K562 (cell line): Measurements from ENCODE around the gene ZBTB26. TPM values are rescaled to one million over a fixed set of nuclear protein-coding genes. Genes with fewer than 3 reads are reported as not detected.

Source experiments
- BCLAF1 ChIP-seq, 2 experiments: fragments of 450-650 bp in 1 of 2; IDR thresholded peaks; 2 replicates each; pipeline ENCODE4 v1.6.1; 2011 to 2017; ENCODE audit warnings: low read depth in 2 of 2, antibody characterized with exemption in 1 of 2, borderline replicate concordance in 1 of 2, low read length in 1 of 2, mild to moderate bottlenecking in 1 of 2, mixed read lengths in 1 of 2; ENCODE audit not compliant: control insufficient read depth in 1 of 2
- CC2D1A ChIP-seq: fragments of 450-650 bp; IDR thresholded peaks from 2 replicates; pipeline ENCODE4 v1.6.1; 2017; ENCODE audit warnings: mild to moderate bottlenecking
- DDX20 ChIP-seq: fragments of 450-650 bp; IDR thresholded peaks from 2 replicates; pipeline ENCODE4 v1.6.1; 2016; ENCODE audit warnings: missing genetic modification characterization, low read depth, mild to moderate bottlenecking, missing compliant biosample characterization, moderate library complexity
- EGR1 ChIP-seq: fragments of 450-650 bp; conservative IDR thresholded peaks from 2 replicates; pipeline ENCODE4 v1.6.1; 2017; ENCODE audit warnings: mild to moderate bottlenecking
- ETV1 ChIP-seq: fragments of 450-650 bp; conservative IDR thresholded peaks from 2 replicates; pipeline ENCODE4 v1.6.1; 2016; ENCODE audit warnings: missing genetic modification characterization, control low read depth, low read depth, missing compliant biosample characterization
- FOXK1 ChIP-seq: sonication (generic); formaldehyde crosslinking; IDR thresholded peaks from 2 replicates; pipeline ENCODE4 v1.8.0; 2022; ENCODE audit warnings: missing genetic modification reagents, mild to moderate bottlenecking, borderline replicate concordance
- GTF3C2 ChIP-seq: IDR thresholded peaks from 3 replicates; pipeline ENCODE4 v1.6.1; 2011; ENCODE audit warnings: borderline replicate concordance, mild to moderate bottlenecking, moderate library complexity; ENCODE audit not compliant: insufficient read length; ENCODE audit errors: extremely low read depth
- HCFC1 ChIP-seq: IDR thresholded peaks from 2 replicates; pipeline ENCODE4 v1.6.1; 2012; ENCODE audit warnings: low read depth, low read length, improper control_type of control experiment
- MAFF ChIP-seq: IDR thresholded peaks from 2 replicates; pipeline ENCODE4 v1.6.1; 2012; ENCODE audit warnings: low read length, improper control_type of control experiment
- NRF1 ChIP-seq, 2 experiments: fragments of 450-650 bp; IDR thresholded peaks in 1 of 2; conservative IDR thresholded peaks in 1 of 2; 2 replicates each; pipeline ENCODE4 v1.6.1; 2014; ENCODE audit warnings: mild to moderate bottlenecking in 2 of 2
- PHB2 ChIP-seq: fragments of 450-650 bp; IDR thresholded peaks from 2 replicates; pipeline ENCODE4 v1.6.1; 2017; ENCODE audit warnings: low read depth
- POLR2A ChIP-seq: fragments of 450-650 bp; conservative IDR thresholded peaks from 2 replicates; pipeline ENCODE4 v1.6.1; 2016
- POLR2AphosphoS2 ChIP-seq: IDR thresholded peaks from 2 replicates; pipeline ENCODE4 v1.6.1; 2012; ENCODE audit warnings: low read length, improper control_type of control experiment
- POLR2B ChIP-seq: fragments of 450-650 bp; IDR thresholded peaks from 2 replicates; pipeline ENCODE4 v1.6.1; 2018; ENCODE audit warnings: low read depth; ENCODE audit not compliant: partially characterized antibody
- RAD21 ChIP-seq, 2 experiments: fragments of 250-450 bp in 1 of 2; fragments of 450-650 bp in 1 of 2; sonication (Bioruptor Pico) in 1 of 2; formaldehyde crosslinking in 1 of 2; IDR thresholded peaks in 1 of 2; conservative IDR thresholded peaks in 1 of 2; 2 replicates each; pipeline versions ENCODE4 v1.4.0 to v1.8.0; 2020 to 2022; ENCODE audit warnings: mild to moderate bottlenecking in 2 of 2, moderate library complexity in 1 of 2
- SMARCA4 ChIP-seq: fragments of 450-650 bp; IDR thresholded peaks from 2 replicates; pipeline ENCODE4 v1.6.1; 2016
- STAT5A ChIP-seq: IDR thresholded peaks from 2 replicates; pipeline ENCODE4 v1.6.1; 2012; ENCODE audit warnings: low read length, inconsistent platforms, borderline replicate concordance
- TBP ChIP-seq: optimal IDR thresholded peaks from 2 replicates; pipeline ENCODE3; 2011; ENCODE audit warnings: low read depth, low read length, improper control_type of control experiment
- ZBTB8A ChIP-seq: fragments of 450-650 bp; IDR thresholded peaks from 2 replicates; pipeline ENCODE4 v1.6.1; 2018; ENCODE audit warnings: mild to moderate bottlenecking, moderate library complexity; ENCODE audit not compliant: partially characterized antibody
- ZFX ChIP-seq: sonication (generic); formaldehyde crosslinking; IDR thresholded peaks from 2 replicates; pipeline ENCODE4 v1.8.0; 2022; ENCODE audit warnings: mild to moderate bottlenecking, missing genetic modification reagents, moderate library complexity
- ZKSCAN3 ChIP-seq: fragments of 250-450 bp; sonication (Bioruptor Pico); IDR thresholded peaks from 2 replicates; pipeline ENCODE4 v1.4.0; 2020
- polyA plus RNA-seq, 8 experiments: library from polyadenylated mRNA; depleted of rRNA in 4 of 8; stranded (reverse) in 5 of 8; unstranded in 3 of 8; fragments of >200 nt; fragmentation: Nextera tagmentation in 2 of 8; fragmentation: Illumina TruSeq in 1 of 8; extraction: Ambion mirVana in 2 of 8; extraction: Trizol in 1 of 8; gene quantifications; 2 replicates each; pipeline versions ENCODE4 v1.2.1 to v1.2.3, GENCODE V29; 2011 to 2014; ENCODE audit warnings: inconsistent platforms in 1 of 8, missing spikeins in 1 of 8
- total RNA-seq, 7 experiments: library from RNA; depleted of rRNA in 6 of 7; stranded (reverse); fragments of >200 nt in 6 of 7; fragmentation: Illumina TruSeq in 2 of 7; extraction: Trizol in 2 of 7; gene quantifications; 2 replicates each; pipeline versions ENCODE4 v1.2.1 to v1.2.3, GENCODE V29; 2011 to 2021; ENCODE audit warnings: low replicate concordance in 1 of 7
- TF ChIP-seq, protein P1 (sequence below), 2 experiments: fragments of 450-650 bp in 1 of 2; sonication (generic) in 1 of 2; formaldehyde crosslinking; conservative IDR thresholded peaks; 2 replicates each; pipeline versions ENCODE4 v1.4.0 to v1.8.1; 2020 to 2022; ENCODE audit warnings: mild to moderate bottlenecking in 1 of 2, missing genetic modification reagents in 1 of 2

The ZBTB26 gene
- total and polyA plus RNA-seq, 9 of the 15 experiments (the other 6 are each of a cell fraction or from before 2014, with no cell fraction given), result 2.4 to 20.7 (median 5.0) TPM

DNA sequence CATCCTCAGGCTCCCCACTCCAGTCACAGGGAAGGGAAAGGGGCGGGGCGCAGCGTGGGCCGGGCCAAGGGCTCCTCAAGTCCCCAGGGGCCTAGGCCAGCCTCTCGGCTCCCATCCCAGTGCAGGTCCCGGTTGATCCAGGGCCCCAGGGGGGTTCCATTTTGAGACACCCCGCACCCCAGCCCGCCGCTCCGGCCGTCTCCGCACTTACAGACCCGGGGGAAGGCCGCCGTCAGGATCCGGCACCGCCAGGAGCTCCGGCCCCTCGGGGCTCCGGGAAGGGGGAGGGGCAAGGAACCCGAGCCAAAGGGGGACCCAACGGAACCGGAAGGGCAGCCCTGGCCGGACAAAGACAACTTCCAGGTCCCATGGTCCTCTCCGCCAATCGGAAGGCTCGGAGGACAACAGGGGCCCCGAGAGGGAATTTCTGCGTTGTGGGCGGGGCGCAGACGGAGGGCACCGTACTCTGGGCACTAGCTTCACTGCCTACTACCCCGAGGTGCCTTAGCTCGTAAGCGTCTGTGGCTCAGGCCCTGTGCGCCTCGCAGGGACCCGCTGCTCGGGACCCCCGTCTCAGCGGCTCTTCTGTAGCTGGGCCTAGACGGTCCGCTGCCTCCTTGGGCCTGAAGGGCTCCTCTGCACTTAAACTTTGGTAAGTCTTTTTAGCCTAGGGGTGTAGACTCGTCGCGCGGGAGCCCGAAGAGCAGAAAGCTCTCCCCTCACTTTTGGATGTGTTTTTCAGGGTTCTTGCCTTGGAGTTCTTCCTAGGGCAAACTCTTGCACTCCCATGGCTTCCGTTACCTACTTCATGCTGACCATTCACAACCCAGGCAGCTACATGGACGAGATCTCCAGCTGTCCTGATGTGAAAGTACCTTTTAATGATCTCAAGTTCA lies at the start of gene ZBTB26 (continued):
- TF ChIP-seq GTF3C2, result no peak
- TF ChIP-seq MAFF, result no peak
- TF ChIP-seq NRF1 (conservative IDR thresholded peaks at IDR 0.05 in 1 of 2, IDR thresholded peaks at IDR 0.05 in 1 of 2), result peak; percentile 40 to 47
- no peak for TF ChIP-seq ZBTB8A
- TF ChIP-seq ZFX (CRISPR knock-in tag), result peak; percentile 94
- TF ChIP-seq, protein P1, sequence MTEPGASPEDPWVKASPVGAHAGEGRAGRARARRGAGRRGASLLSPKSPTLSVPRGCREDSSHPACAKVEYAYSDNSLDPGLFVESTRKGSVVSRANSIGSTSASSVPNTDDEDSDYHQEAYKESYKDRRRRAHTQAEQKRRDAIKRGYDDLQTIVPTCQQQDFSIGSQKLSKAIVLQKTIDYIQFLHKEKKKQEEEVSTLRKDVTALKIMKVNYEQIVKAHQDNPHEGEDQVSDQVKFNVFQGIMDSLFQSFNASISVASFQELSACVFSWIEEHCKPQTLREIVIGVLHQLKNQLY (CRISPR knock-in tag; conservative IDR thresholded peaks at IDR 0.05), result no peak
- no peak for TF ChIP-seq RAD21 (CRISPR knock-in tag; conservative IDR thresholded peaks at IDR 0.05 in 1 of 2, IDR thresholded peaks at IDR 0.05 in 1 of 2)
- 0 out of 4 replicates have a peak, but pooled peaks of 1 of the 2 experiments have one; percentile 35 for TF ChIP-seq BCLAF1 (IDR thresholded peaks at IDR 0.05; ENCODE audit: borderline replicate concordance in 1 of 2, control insufficient read depth in 1 of 2, low read depth in 2 of 2, low read length in 1 of 2)
- TF ChIP-seq POLR2AphosphoS2, result no peak
- 0 out of 2 replicates have a peak, but pooled peaks have one; percentile 53 for TF ChIP-seq CC2D1A
- peak; percentile 74 for TF ChIP-seq HCFC1
- peak; percentile 74 for TF ChIP-seq POLR2A
- TF ChIP-seq STAT5A, result no peak
- TF ChIP-seq SMARCA4, result no peak
- TF ChIP-seq ETV1 (tag), result peak; percentile 66
- TF ChIP-seq ZKSCAN3, result no peak
- peak; percentile 44 for TF ChIP-seq POLR2B
- peak; percentile 32 for TF ChIP-seq TBP
- no peak for TF ChIP-seq DDX20 (tag)
- no peak for TF ChIP-seq FOXK1
- no peak for TF ChIP-seq PHB2
- peak; percentile 23; the same call in 1 of the 2 replicates for TF ChIP-seq EGR1
